ENCODE results near the gene PTBP1. TPM values are rescaled to one million over a fixed set of nuclear protein-coding genes. Genes with fewer than 3 reads are reported as not detected.

PTBP1 gene
- total RNA-seq, 1 experiment from 2014 or later, result 510 TPM

- no TSS peak for BruUV-seq (replicated peaks)
- H3K4me3 ChIP-seq (ENCODE audit: low read depth, low read length), result no peak overlapping the region
- Mint-ChIP-seq H3K36me3 (ENCODE audit: insufficient read depth, unreplicated experiment) (peaks cover 41% of the 10 kb centered on the region), H3K27ac (ENCODE audit: unreplicated experiment) (no peak overlapping the region), H3K9me3 (ENCODE audit: unreplicated experiment) (no peaks in the 10 kb centered on the region), H3K4me3 (ENCODE audit: unreplicated experiment) (no peak overlapping the region), H3K27me3 (ENCODE audit: insufficient read depth, unreplicated experiment) (no peaks in the 10 kb centered on the region), H3K4me1 (ENCODE audit: low read depth, unreplicated experiment) (no peaks in the 10 kb centered on the region)
- ChIA-PET POLR2A (no interaction called here), CTCF (interaction anchor here (0.7 kb wide), 1 partner anchor 78 kb away, joined by 3 read pairs; no protein-coding TSS in a partner anchor)
- DNase-seq, result no peak
- TF ChIP-seq CTCF (IDR thresholded peaks at IDR 0.05; ENCODE audit: insufficient read depth in 1 of 2, low read depth in 1 of 2, low read length in 1 of 2, severe bottlenecking in 1 of 2, unreplicated experiment in 1 of 2), result no peak
- peaks cover 2% of the 10 kb centered on the region for H3K36me3 ChIP-seq (ENCODE audit: control insufficient read depth, insufficient read depth, low read length)
- H3K9me3 ChIP-seq, result no peaks in the 10 kb centered on the region
- H3K4me1 ChIP-seq, result no peaks in the 10 kb centered on the region
- intact Hi-C loops (cut with micrococcal nuclease; ENCODE audit: unreplicated experiment), result no loop called here
- H3K27me3 ChIP-seq (replicated peaks; ENCODE audit: control insufficient read depth, insufficient read depth, low read length), result no peaks in the 10 kb centered on the region
Measured at GRCh38 chr19:765179-765738, 32.0 kb upstream of the PTBP1 start.

DNA sequence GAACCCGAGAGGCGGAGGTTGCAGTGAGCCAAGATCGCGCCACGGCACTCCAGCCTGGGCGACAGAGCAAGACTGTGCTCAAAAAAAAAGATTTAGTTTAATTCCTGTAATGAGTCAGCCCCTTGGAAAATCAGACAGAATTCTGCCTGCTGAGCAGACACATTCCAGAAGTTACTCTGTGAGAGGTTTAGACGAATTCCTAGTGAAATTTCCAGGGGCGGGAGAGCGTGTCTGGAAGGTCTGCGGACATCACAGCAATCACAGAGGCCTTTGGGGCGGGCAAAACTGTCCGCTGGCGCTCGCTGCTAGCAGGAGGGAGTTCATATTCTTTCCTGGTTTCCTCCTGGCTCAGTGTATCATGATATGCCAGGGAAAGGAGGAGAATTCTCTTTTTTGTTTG is 28.8 kb upstream of the PTBP1 start:
- CTCF ChIA-PET, result no interaction called here
- no TSS peak for BruUV-seq (replicated peaks)
- no peaks in the 10 kb centered on the region for H3K9me3 ChIP-seq
- Mint-ChIP-seq H3K36me3 (ENCODE audit: insufficient read depth, unreplicated experiment) (peaks cover 35% of the 10 kb centered on the region), H3K4me1 (ENCODE audit: low read depth, unreplicated experiment) (no peaks in the 10 kb centered on the region), H3K4me3 (ENCODE audit: unreplicated experiment) (no peak overlapping the region), H3K27me3 (ENCODE audit: insufficient read depth, unreplicated experiment) (no peaks in the 10 kb centered on the region), H3K9me3 (ENCODE audit: unreplicated experiment) (no peaks in the 10 kb centered on the region), H3K27ac (ENCODE audit: unreplicated experiment) (no peak overlapping the region)
- no peak overlapping the region for H3K4me3 ChIP-seq (ENCODE audit: low read depth, low read length)
- TF ChIP-seq CTCF (IDR thresholded peaks at IDR 0.05; ENCODE audit: insufficient read depth in 1 of 2, low read depth in 1 of 2, low read length in 1 of 2, severe bottlenecking in 1 of 2, unreplicated experiment in 1 of 2), result no peak
- POLR2A ChIA-PET, result no interaction called here
- intact Hi-C loops (cut with micrococcal nuclease; ENCODE audit: unreplicated experiment), result no loop called here
- no peaks in the 10 kb centered on the region for H3K4me1 ChIP-seq
- H3K36me3 ChIP-seq (ENCODE audit: control insufficient read depth, insufficient read depth, low read length), result no peaks in the 10 kb centered on the region
- no peak for DNase-seq
- no peaks in the 10 kb centered on the region for H3K27me3 ChIP-seq (replicated peaks; ENCODE audit: control insufficient read depth, insufficient read depth, low read length)

DNA sequence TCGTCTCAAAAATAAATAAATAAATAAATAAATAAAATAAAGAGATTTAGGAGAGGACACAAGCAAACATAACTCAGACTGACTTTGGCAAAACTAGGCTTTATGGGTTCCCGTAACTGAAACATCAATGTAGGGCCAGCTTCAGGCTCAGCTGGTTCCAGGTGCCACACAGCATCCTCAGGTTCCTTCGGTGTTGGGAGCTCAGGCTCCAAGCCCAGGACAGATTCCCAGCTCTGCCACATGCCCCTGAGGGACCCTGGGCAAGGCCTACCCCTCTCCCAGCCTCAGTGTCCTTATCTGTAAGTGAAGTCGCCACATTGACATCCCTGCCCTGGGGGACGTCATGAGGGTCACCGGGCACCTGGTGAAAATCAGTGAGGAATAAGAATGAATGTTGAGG is 27.6 kb upstream of the PTBP1 start:
- BruUV-seq (replicated peaks), result no TSS peak
- H3K4me1 Mint-ChIP-seq (ENCODE audit: low read depth, unreplicated experiment), result no peaks in the 10 kb centered on the region

More for the DNA sequence above, 27.6 kb upstream of the PTBP1 start:
- Histone ChIP-seq H3K4me1 (no peaks in the 10 kb centered on the region), H3K4me3 (ENCODE audit: low read depth, low read length) (no peak overlapping the region), H3K27me3 (replicated peaks; ENCODE audit: control insufficient read depth, insufficient read depth, low read length) (no peaks in the 10 kb centered on the region), H3K9me3 (no peaks in the 10 kb centered on the region), H3K36me3 (ENCODE audit: control insufficient read depth, insufficient read depth, low read length) (no peaks in the 10 kb centered on the region)
- intact Hi-C loops (cut with micrococcal nuclease; ENCODE audit: unreplicated experiment), result loop anchor here (1.0 to 10.0 kb wide), 4 partner anchors 95 to 213 kb away; partner anchors contain the start of genes KISS1R and WDR18
- CTCF ChIA-PET, result interaction anchor here (0.7 to 1.0 kb wide), 4 partner anchors 9 to 257 kb away, joined by 3 to 10 read pairs (median 4); partner anchors contain the start of gene CNN2
- H3K9me3 Mint-ChIP-seq (ENCODE audit: unreplicated experiment), result no peaks in the 10 kb centered on the region
- POLR2A ChIA-PET, result no interaction called here
- H3K4me3 Mint-ChIP-seq (ENCODE audit: unreplicated experiment), result no peak overlapping the region
- no peaks in the 10 kb centered on the region for H3K27me3 Mint-ChIP-seq (ENCODE audit: insufficient read depth, unreplicated experiment)
- H3K36me3 Mint-ChIP-seq (ENCODE audit: insufficient read depth, unreplicated experiment), result peaks cover 23% of the 10 kb centered on the region
- TF ChIP-seq CTCF (IDR thresholded peaks at IDR 0.05; ENCODE audit: insufficient read depth in 1 of 2, low read depth in 1 of 2, low read length in 1 of 2, severe bottlenecking in 1 of 2, unreplicated experiment in 1 of 2), result no peak
- H3K27ac Mint-ChIP-seq (ENCODE audit: unreplicated experiment), result no peak overlapping the region
- no peak for DNase-seq
